Keratinocyte (primary cell): Measurements from ENCODE around the gene TXNDC5.

ENCODE experiments used
- EZH2 ChIP-seq: IDR thresholded peaks from one replicate; pipeline ENCODE4 v1.6.1; 2012; ENCODE audit warnings: inconsistent platforms, mild to moderate bottlenecking, low read length, moderate library complexity
- TF ChIP-seq, protein P1 (sequence below), 3 experiments: IDR thresholded peaks in 1 of 3; conservative IDR thresholded peaks in 1 of 3; optimal IDR thresholded peaks in 1 of 3; 2 replicates in 2 of 3; 3 replicates in 1 of 3; pipeline versions ENCODE3 to v1.5.1; 2011; ENCODE audit warnings: low read length in 3 of 3, mild to moderate bottlenecking in 3 of 3, moderate library complexity in 2 of 3, control low read depth in 1 of 3, inconsistent platforms in 1 of 3; ENCODE audit not compliant: insufficient read depth in 2 of 3; ENCODE audit errors: extremely low read depth in 1 of 3

DNA sequence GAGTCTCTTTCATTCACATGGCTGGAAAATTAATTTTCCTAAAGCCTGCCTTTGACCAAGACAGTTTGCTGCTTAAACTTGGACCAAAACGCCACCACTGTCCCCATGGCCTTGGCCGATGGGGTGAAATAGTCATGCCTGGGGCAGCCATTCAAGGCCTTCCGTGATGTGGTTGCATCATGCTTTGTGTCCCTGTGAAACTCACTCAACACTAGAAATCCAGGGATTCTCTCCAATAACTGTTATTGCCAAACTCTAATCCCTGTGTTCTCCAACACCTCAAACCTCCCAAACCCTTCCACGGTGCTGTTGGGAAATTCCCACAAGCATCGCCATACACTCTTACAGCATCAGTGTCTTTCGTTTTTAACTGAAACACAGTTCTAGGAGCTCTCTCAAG lies 1.4 kb upstream of the TXNDC5 start:
- TF ChIP-seq, protein P1, sequence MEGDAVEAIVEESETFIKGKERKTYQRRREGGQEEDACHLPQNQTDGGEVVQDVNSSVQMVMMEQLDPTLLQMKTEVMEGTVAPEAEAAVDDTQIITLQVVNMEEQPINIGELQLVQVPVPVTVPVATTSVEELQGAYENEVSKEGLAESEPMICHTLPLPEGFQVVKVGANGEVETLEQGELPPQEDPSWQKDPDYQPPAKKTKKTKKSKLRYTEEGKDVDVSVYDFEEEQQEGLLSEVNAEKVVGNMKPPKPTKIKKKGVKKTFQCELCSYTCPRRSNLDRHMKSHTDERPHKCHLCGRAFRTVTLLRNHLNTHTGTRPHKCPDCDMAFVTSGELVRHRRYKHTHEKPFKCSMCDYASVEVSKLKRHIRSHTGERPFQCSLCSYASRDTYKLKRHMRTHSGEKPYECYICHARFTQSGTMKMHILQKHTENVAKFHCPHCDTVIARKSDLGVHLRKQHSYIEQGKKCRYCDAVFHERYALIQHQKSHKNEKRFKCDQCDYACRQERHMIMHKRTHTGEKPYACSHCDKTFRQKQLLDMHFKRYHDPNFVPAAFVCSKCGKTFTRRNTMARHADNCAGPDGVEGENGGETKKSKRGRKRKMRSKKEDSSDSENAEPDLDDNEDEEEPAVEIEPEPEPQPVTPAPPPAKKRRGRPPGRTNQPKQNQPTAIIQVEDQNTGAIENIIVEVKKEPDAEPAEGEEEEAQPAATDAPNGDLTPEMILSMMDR (optimal IDR thresholded peaks at IDR 0.05 in 1 of 3, IDR thresholded peaks at IDR 0.05 in 1 of 3, conservative IDR thresholded peaks at IDR 0.05 in 1 of 3; ENCODE audit: extremely low read depth in 1 of 3, insufficient read depth in 2 of 3, low read length in 3 of 3), result no peak
- TF ChIP-seq EZH2, result no peak
